NCI-H2196 treated with DMSO at 0.1 percent for 48 hours (cell line): Measurements from ENCODE around the gene PRODH.
A peak's percentile ranks its signal among the peaks of the same experiment; 100 is the strongest.
"Not testable (repeated sequence)": the region's sequence is repeated elsewhere in the genome, so short reads cannot be mapped to it uniquely, and the experiment has no call there.

ENCODE experiments used
- DNase-seq: peaks from one replicate; lab custom pipeline; 2025; ENCODE audit not compliant: unreplicated experiment; lab: John Stamatoyannopoulos, UW

PRODH gene

GRCh38 chr22:18954990-18955571, 19.0 kb upstream of the PRODH start:
- no peak for DNase-seq

- DNase-seq, result peak; percentile 27
These were observed 18.4 kb upstream of the PRODH start for GRCh38 chr22:18954303-18954989.

- not testable (repeated sequence) for DNase-seq
These were observed 17.0 kb upstream of the PRODH start for GRCh38 chr22:18953128-18953527.

GRCh38 chr22:18952022-18952421, 15.9 kb upstream of the PRODH start:
- no peak for DNase-seq

- DNase-seq, result no peak
These were observed 14.0 kb upstream of the PRODH start for GRCh38 chr22:18950141-18950540.

- DNase-seq, result no peak
These were observed 11.8 kb upstream of the PRODH start for GRCh38 chr22:18947905-18948304.

GRCh38 chr22:18947105-18947504, 11.0 kb upstream of the PRODH start:
- not testable (repeated sequence) for DNase-seq

- DNase-seq, result not testable (repeated sequence)
These were observed 2.6 kb upstream of the PRODH start for GRCh38 chr22:18938691-18939090.

GRCh38 chr22:18934688-18935087, 1.4 kb downstream of the PRODH start:
- DNase-seq, result not testable (repeated sequence)

- DNase-seq, result no peak
These were observed 2.2 kb downstream of the PRODH start for GRCh38 chr22:18933914-18934313.

- DNase-seq, result no peak
These were observed 4.0 kb downstream of the PRODH start for GRCh38 chr22:18931905-18932652.

- no peak for DNase-seq
These were observed 6.6 kb downstream of the PRODH start for GRCh38 chr22:18929459-18929858.

- DNase-seq, result no peak
These were observed 8.5 kb downstream of the PRODH start for GRCh38 chr22:18927573-18927972.

GRCh38 chr22:18927020-18927419, 9.1 kb downstream of the PRODH start:
- no peak for DNase-seq

- no peak for DNase-seq
These were observed 10.6 kb downstream of the PRODH start for GRCh38 chr22:18925368-18926064.

- not testable (repeated sequence) for DNase-seq
These were observed 15.7 kb downstream of the PRODH start for GRCh38 chr22:18920257-18920902.

- DNase-seq, result not testable (repeated sequence)
These were observed 18.3 kb downstream of the PRODH start for GRCh38 chr22:18917818-18918217.

GRCh38 chr22:18915550-18915949, 20.5 kb downstream of the PRODH start:
- DNase-seq, result not testable (repeated sequence)

GRCh38 chr22:18914558-18914957, 21.5 kb downstream of the PRODH start:
- DNase-seq, result not testable (repeated sequence)

GRCh38 chr22:18912264-18912946, 23.7 kb downstream of the PRODH start:
- not testable (repeated sequence) for DNase-seq
